Measurements from ENCODE around the gene FBRSL1.

The FBRSL1 gene

GRCh38 chr12:132534076-132534475 is 44.1 kb downstream of the FBRSL1 start:
- H3K4me3 ChIP-seq (replicated peaks; ENCODE audit: low read depth, low read length): no peak overlapping the region
- no peaks in the 10 kb centered on the region for H3K27me3 ChIP-seq (replicated peaks; ENCODE audit: control insufficient read depth, insufficient read depth, low read length)
- no peak for DNase-seq (ENCODE audit: extremely low read depth, insufficient read length)
- no peaks in the 10 kb centered on the region for H3K36me3 ChIP-seq (ENCODE audit: control insufficient read depth, insufficient read depth, low read length)
- TF ChIP-seq CTCF (IDR thresholded peaks at IDR 0.05; ENCODE audit: insufficient read depth, low read length, poor library complexity, severe bottlenecking): no peak

- no peak for DNase-seq (ENCODE audit: extremely low read depth, insufficient read length)
- Histone ChIP-seq H3K36me3 (ENCODE audit: control insufficient read depth, insufficient read depth, low read length) (no peaks in the 10 kb centered on the region), H3K4me3 (replicated peaks; ENCODE audit: low read depth, low read length) (no peak overlapping the region), H3K27me3 (replicated peaks; ENCODE audit: control insufficient read depth, insufficient read depth, low read length) (no peaks in the 10 kb centered on the region)
- TF ChIP-seq CTCF (IDR thresholded peaks at IDR 0.05; ENCODE audit: insufficient read depth, low read length, poor library complexity, severe bottlenecking): no peak
These were observed 45.1 kb downstream of the FBRSL1 start for GRCh38 chr12:132535019-132535418.

GRCh38 chr12:132536102-132536876 is 46.3 kb downstream of the FBRSL1 start:
- H3K27me3 ChIP-seq (replicated peaks; ENCODE audit: control insufficient read depth, insufficient read depth, low read length): no peaks in the 10 kb centered on the region
- no peak for DNase-seq (ENCODE audit: extremely low read depth, insufficient read length)
- H3K36me3 ChIP-seq (ENCODE audit: control insufficient read depth, insufficient read depth, low read length): no peaks in the 10 kb centered on the region
- H3K4me3 ChIP-seq (replicated peaks; ENCODE audit: low read depth, low read length): no peak overlapping the region
- TF ChIP-seq CTCF (IDR thresholded peaks at IDR 0.05; ENCODE audit: insufficient read depth, low read length, poor library complexity, severe bottlenecking): no peak

GRCh38 chr12:132537049-132537448 is 47.1 kb downstream of the FBRSL1 start:
- no peak for DNase-seq (ENCODE audit: extremely low read depth, insufficient read length)
- H3K36me3 ChIP-seq (ENCODE audit: control insufficient read depth, insufficient read depth, low read length): no peaks in the 10 kb centered on the region
- no peaks in the 10 kb centered on the region for H3K27me3 ChIP-seq (replicated peaks; ENCODE audit: control insufficient read depth, insufficient read depth, low read length)
- no peak for TF ChIP-seq CTCF (IDR thresholded peaks at IDR 0.05; ENCODE audit: insufficient read depth, low read length, poor library complexity, severe bottlenecking)
- H3K4me3 ChIP-seq (replicated peaks; ENCODE audit: low read depth, low read length): no peak overlapping the region

DNA sequence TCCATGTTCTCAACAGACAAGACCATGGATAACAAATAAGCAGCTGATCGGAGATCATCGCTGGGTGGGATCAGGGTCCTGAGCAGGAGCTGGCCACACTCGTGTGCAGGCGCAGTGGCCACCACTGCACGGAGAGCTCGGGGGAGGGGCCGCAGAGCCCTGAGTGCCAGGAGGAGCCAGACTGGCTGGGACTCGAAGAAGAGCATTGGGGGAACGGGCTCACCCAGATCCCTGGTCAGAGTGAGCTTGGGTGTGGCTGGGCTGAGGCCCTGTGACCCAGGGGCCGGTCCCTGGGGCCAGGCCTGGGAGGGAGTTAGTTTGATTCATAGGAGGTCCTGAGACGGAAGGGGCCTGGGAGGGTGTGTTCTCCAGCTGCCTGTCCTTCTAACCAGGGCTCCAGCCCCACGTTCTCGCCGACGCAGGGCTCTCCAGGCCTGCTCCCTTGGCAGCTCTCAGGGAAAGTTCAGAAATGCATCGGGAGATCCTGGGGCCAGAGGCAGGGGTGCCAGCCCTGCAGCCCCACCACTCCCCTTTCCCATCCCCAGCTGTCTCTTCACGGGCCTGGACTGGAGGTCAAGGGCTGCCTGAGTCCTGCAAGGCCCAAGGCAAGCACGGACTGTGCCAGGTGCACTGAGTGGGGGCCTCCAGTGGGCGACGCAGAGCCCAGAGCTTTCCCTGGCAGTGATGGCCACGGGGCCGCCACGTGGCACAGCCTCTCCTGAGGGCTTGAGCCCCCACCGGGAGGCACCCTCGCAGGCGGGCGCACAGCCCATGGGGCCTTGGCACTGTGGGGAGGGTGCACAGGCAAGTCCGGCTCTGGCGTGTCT is 48.1 kb downstream of the FBRSL1 start:
- no peaks in the 10 kb centered on the region for H3K27me3 ChIP-seq (replicated peaks; ENCODE audit: control insufficient read depth, insufficient read depth, low read length)
- H3K36me3 ChIP-seq (ENCODE audit: control insufficient read depth, insufficient read depth, low read length): no peaks in the 10 kb centered on the region
- TF ChIP-seq CTCF (IDR thresholded peaks at IDR 0.05; ENCODE audit: insufficient read depth, low read length, poor library complexity, severe bottlenecking): no peak
- DNase-seq (ENCODE audit: extremely low read depth, insufficient read length): no peak
- H3K4me3 ChIP-seq (replicated peaks; ENCODE audit: low read depth, low read length): no peak overlapping the region
